HepG2 (cell line): Measurements from ENCODE around the gene PHACTR3.

Source experiments
- CHD2 ChIP-seq: IDR thresholded peaks from 2 replicates; pipeline ENCODE4 v1.6.1; 2011; ENCODE audit warnings: low read depth, low read length, improper control_type of control experiment
- EP300 ChIP-seq, 3 experiments: sonication (generic) in 1 of 3; formaldehyde crosslinking in 1 of 3; IDR thresholded peaks; 2 replicates each; pipeline versions ENCODE4 v1.5.1 to v1.6.1; 2011 to 2020; ENCODE audit warnings: low read depth in 2 of 3, low read length in 2 of 3, borderline replicate concordance in 1 of 3, improper control_type of control experiment in 1 of 3, mild to moderate bottlenecking in 1 of 3, missing genetic modification reagents in 1 of 3, moderate library complexity in 1 of 3
- EZH2 ChIP-seq: conservative IDR thresholded peaks from 2 replicates; pipeline ENCODE4 v1.6.1; 2012; ENCODE audit warnings: mild to moderate bottlenecking, low read depth, low read length, moderate library complexity
- FOXP1 ChIP-seq, 2 experiments: fragments of 450-650 bp in 1 of 2; IDR thresholded peaks; 2 replicates each; pipeline ENCODE4 v1.6.1; 2017 to 2018; ENCODE audit warnings: antibody characterized with exemption in 1 of 2
- GFI1 ChIP-seq: sonication (generic); formaldehyde crosslinking; IDR thresholded peaks from 2 replicates; pipeline ENCODE4 v1.5.0; 2020; ENCODE audit warnings: missing genetic modification reagents, mild to moderate bottlenecking, borderline replicate concordance
- HNRNPH1 ChIP-seq: fragments of 200-400 bp; formaldehyde crosslinking; optimal IDR thresholded peaks from 2 replicates; pipeline ENCODE3; 2017; ENCODE audit warnings: mild to moderate bottlenecking, low read depth, low read length
- MBD4 ChIP-seq: IDR thresholded peaks from 2 replicates; pipeline ENCODE4 v1.6.1; 2012; ENCODE audit warnings: low read length, inconsistent platforms, borderline replicate concordance
- POLR2A ChIP-seq, 2 experiments: IDR thresholded peaks; 2 replicates each; pipeline ENCODE4 v1.6.1; 2011; ENCODE audit warnings: low read depth in 2 of 2, low read length in 2 of 2, mild to moderate bottlenecking in 1 of 2, moderate library complexity in 1 of 2; ENCODE audit not compliant: insufficient read depth in 1 of 2
- SALL2 ChIP-seq: sonication (generic); formaldehyde crosslinking; IDR thresholded peaks from 2 replicates; pipeline ENCODE4 v1.8.1; 2023; ENCODE audit warnings: mild to moderate bottlenecking, missing genetic modification reagents, inconsistent platforms
- SETDB1 ChIP-seq: sonication (generic); formaldehyde crosslinking; IDR thresholded peaks from 2 replicates; pipeline ENCODE4 v1.5.1; 2020; ENCODE audit warnings: missing genetic modification reagents, mild to moderate bottlenecking, borderline replicate concordance
- TCF7L2 ChIP-seq: IDR thresholded peaks from 2 replicates; pipeline ENCODE4 v1.6.1; 2011; ENCODE audit warnings: mild to moderate bottlenecking, low read depth, low read length, moderate library complexity
- ZNF136 ChIP-seq: sonication (generic); formaldehyde crosslinking; IDR thresholded peaks from 2 replicates; pipeline ENCODE4 v1.8.1; 2022; ENCODE audit warnings: low read depth, mild to moderate bottlenecking, moderate library complexity, missing genetic modification reagents
- ZNF740 ChIP-seq: sonication (generic); formaldehyde crosslinking; IDR thresholded peaks from 2 replicates; pipeline ENCODE4 v1.4.0; 2020; ENCODE audit warnings: missing genetic modification reagents
- TF ChIP-seq, protein P1 (sequence below): IDR thresholded peaks from 2 replicates; pipeline ENCODE4 v1.6.1; 2012; ENCODE audit warnings: inconsistent platforms

DNA sequence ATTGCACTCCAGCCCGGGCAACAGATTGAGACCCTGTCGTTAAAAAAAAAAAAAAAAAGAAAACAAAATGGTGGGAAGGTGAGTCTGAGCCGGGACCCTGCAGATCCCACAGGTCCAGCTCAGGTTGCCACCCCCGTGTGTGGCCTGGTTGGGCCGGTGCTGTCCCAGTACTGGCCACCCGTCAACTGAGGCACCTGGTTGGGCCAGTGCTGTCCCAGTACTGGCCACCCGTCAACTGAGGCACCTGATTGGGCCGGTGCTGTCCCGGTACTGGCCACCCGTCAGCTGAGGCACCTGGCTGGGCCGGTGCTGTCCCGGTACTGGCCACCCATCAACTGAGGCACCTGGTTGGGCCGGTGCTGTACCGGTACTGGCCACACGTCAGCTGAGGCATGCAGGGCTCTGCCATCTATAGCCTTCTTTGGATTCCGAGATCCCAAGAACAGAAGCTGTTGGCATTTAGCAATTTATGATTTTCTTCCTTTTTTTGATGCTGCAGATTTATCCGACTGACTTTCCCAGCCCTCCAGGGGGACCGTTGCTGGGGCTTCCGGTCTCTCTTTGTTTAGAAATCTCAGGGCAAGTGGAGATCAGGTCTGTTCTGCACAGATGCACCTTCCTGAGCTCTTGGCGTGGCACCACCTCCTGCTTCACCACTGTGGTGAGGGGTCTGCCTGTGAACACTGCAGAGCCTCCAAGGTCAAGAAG is 215.3 kb downstream of the PHACTR3 start:
- TF ChIP-seq GFI1 (CRISPR knock-in tag): no peak
- no peak for TF ChIP-seq TCF7L2
- no peak for TF ChIP-seq ZNF136 (CRISPR knock-in tag)
- TF ChIP-seq EZH2: no peak
- no peak for TF ChIP-seq FOXP1 (IDR thresholded peaks at IDR 0.05)
- TF ChIP-seq FOXP1 (CRISPR knock-in tag; IDR thresholded peaks at IDR 0.05): no peak
- TF ChIP-seq EP300 (IDR thresholded peaks at IDR 0.05; ENCODE audit: low read depth in 2 of 2, low read length in 2 of 2): no peak
- TF ChIP-seq EP300 (CRISPR knock-in tag; IDR thresholded peaks at IDR 0.05; ENCODE audit: borderline replicate concordance): no peak
- no peak for TF ChIP-seq HNRNPH1
- TF ChIP-seq SALL2: no peak
- no peak for TF ChIP-seq SETDB1
- TF ChIP-seq, protein P1, sequence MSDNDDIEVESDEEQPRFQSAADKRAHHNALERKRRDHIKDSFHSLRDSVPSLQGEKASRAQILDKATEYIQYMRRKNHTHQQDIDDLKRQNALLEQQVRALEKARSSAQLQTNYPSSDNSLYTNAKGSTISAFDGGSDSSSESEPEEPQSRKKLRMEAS: no peak
- no peak for TF ChIP-seq MBD4
- TF ChIP-seq ZNF740 (CRISPR knock-in tag): no peak
- TF ChIP-seq CHD2: no peak
- no peak for TF ChIP-seq POLR2A (IDR thresholded peaks at IDR 0.05; ENCODE audit: insufficient read depth in 1 of 2, low read depth in 2 of 2, low read length in 2 of 2)
